DMS153 treated with DMSO at 0.1 percent for 48 hours (cell line): Measurements from ENCODE around the gene ADGRD2.

ENCODE experiments used
- DNase-seq: peaks from one replicate; lab custom pipeline; 2025; ENCODE audit not compliant: unreplicated experiment; lab: John Stamatoyannopoulos, UW

Gene ADGRD2

GRCh38 chr9:124495126-124496074 is 45.1 kb downstream of the ADGRD2 start:
- no peak for DNase-seq

DNA sequence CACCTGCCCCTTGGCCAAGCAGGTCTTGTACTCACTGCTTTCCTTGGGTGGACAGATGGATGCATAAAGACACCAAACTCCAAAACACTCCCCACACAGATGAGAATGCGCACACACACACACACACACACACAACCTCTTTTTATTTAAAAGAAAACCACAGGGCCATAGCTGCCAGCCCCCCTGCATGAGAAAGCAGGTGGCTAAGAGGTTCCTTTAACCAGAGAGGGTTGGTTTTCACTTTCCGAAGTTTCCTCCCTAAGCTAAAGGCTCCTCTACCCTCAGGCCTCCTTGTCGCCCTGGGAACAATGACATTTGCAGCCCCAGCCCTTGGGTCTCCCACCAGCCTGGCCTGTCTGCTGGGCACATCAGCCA is 45.8 kb downstream of the ADGRD2 start:
- DNase-seq, result no peak

GRCh38 chr9:124496463-124496862 is 46.2 kb downstream of the ADGRD2 start:
- DNase-seq, result no peak

DNA sequence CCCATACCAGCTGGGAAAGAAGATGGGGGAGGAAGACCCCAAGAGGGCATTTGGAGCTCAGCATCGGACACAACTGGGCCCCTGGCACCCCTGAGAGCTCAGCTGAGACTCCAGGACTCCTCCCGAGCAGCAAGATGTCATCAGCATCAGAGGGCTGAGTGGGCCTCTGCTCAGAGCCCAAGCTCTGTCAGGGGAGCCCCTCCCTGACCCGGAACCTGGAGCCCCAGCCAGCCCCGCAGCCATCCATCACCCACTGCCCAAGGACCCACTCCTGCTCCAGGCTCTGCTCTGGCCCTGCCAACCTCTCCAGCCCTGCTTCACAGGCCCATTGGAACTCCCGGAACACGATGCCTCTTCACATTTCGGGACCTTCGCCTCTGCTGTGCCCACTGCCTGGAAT is 47.2 kb downstream of the ADGRD2 start:
- no peak for DNase-seq

DNA sequence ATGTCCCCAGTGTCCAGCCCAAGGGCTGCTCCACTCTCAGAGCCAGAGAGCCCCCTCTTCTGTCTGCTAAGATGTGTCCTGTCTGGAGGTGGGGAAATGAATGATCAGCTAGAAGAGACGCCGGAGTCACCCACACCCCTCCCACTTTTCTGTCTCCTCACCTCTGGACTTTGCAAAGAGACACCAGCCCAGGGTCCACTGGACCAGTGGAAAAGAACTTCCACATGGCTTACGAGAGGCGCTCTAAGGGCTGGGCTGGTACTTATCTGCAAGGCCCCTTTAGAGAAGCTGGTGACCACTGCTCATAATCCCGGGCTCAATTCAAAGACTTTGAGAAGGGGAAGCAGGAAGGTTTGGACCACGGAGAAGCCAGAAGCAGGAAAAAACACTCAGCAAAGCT is 47.8 kb downstream of the ADGRD2 start:
- DNase-seq, result no peak

DNA sequence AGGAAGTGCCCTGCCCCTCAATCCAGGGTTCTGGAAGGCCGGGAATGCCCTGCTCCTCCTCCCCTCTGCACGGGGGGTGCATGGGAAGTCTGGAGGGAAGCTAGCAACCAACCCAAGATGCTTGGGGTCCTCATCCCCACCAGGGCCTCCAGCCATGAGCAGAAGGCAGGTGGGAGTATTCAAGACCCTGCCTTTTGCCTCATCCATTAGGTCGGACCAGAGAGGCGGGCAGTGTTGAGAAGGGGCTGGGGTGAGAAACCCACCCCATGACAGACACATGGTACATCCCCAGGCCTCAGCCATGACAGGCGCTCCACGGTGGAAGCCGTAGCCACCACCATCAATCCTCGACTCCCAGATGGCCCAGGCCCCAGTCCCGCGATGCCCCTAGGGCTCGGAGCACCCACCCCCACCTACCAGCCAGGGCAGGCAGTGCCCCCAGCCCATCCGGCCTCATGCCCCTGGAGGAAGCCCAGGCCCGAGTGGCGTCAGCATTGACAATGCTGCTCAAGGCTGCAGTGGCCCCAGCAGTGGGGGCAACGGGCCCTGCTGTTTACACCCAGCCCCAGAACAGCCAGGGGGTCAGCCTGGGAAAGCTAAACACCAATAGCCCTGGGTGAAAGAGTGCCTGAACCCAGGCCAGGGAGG is 48.4 kb downstream of the ADGRD2 start:
- no peak for DNase-seq

GRCh38 chr9:124499216-124499615 is 49.0 kb downstream of the ADGRD2 start:
- DNase-seq, result no peak

DNA sequence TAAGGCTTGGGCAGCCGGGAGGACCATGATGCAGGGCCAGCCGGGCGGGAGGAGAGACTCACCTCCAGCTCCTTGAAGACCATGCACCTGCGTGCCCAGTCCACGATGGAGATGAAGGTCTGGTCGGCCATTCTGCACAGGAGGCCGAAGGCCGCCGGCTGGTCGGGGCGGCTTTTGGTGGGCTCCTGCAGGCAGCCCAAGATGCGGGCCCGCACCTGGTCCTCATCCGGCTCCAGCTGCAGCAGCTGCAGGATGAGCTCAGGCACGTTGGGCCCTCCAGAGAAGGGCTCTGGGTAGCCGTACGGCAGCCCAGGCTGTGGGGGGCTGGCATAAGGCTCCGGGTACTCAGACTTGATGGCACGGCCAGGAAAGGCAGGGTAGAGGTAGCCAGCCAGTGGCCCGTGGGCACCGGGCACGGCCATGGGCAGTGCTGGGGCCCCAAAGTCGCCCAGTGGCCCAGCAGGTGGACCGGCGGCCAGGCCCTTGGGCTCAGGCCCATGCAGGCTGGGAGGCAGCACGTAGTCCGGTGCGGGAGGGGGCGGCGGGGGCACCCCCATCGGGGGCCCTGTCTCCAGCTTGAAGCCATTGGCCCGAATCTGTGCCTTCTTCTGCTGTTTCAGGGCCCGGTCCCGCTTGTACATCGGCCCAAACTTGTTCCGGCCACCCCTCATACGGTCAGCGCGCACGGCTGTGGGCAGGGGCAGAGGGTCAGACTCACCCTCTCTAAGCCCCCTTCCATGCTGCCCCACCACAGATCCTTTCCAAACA is 50.0 kb downstream of the ADGRD2 start:
- no peak for DNase-seq

GRCh38 chr9:124500796-124501611 is 50.8 kb downstream of the ADGRD2 start:
- DNase-seq, result no peak

DNA sequence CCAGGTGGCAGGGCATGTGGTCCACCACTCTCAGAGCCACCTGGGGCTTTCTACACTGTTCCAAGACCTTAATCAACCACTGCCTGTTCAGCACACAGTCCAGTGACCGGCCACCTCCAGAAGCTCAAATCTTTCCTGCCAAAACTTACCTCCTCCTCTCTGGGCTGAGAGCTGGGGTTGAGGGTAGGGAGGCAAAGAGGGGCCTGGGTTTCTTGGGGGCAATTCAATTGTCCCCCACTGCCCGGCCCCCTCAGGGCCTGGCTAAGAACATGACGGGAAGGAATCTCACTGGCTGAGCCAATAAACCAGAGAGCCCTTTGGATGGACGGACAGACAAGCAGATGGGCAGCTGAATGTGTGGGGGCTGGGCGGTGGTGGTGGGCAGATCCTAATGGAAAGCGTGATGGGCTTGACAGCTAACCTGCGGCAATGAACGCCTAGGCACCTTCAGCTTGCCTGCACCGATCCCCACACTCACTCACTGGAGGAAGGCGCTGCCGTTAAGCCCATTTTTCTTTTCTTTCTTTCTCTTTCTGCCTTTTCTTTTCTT is 51.6 kb downstream of the ADGRD2 start:
- no peak for DNase-seq

GRCh38 chr9:124502711-124503702 is 52.8 kb downstream of the ADGRD2 start:
- DNase-seq, result no peak

DNA sequence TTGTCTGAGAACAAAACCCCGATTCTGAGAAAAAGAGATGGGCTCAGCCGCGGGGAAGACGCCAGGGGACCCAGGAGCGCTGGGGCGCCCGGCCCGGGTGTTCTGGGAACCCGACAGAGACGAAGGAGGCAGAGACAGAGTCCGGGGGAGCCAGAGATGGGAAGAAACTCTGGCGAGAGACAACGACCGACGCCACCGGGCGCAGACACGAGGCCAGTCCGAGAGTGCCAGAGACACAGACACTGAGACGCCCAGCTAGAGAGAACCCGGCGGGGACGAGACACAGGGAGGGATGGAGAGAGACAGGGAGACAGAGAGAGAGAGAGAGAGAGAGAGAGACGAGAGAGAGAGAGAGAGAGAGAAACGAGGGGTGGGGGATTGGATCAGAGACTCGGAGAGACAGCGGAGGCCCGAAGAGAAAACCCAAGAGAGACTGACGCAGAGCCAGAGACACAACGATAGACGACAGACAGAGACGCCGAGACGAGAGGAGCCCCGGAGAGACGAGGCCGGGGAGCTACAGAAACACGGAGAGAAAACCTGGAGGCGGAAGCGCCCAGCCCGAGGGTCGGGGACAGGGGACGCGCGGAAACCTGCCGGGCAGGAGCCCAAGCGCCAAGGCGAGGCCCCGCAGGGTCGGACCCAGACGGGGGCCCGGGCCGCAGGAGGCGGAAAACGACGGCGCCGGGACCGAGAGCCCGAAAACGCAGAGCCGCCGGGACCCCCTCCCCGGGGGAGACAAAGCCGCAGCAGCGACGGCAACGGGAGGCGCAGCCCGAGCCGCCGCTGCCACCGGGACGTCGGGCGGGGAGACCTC is 53.7 kb downstream of the ADGRD2 start:
- no peak for DNase-seq

GRCh38 chr9:124504530-124505005 is 54.3 kb downstream of the ADGRD2 start:
- DNase-seq, result no peak

GRCh38 chr9:124505006-124505900 is 55.0 kb downstream of the ADGRD2 start:
- DNase-seq, result no peak

- no peak for DNase-seq
Measured at GRCh38 chr9:124505901-124506346, 55.7 kb downstream of the ADGRD2 start.

- DNase-seq, result no peak
Measured at GRCh38 chr9:124506433-124506832, 56.2 kb downstream of the ADGRD2 start.
